Stimulated activated naive B cell treated with anti-CD40 and anti-IgM and Interleukin-4, amounts not matched to agents 10 μg/mL and 1 μg/mL and 100 μg/mL, for 72 hours (primary cell): ENCODE measurements around the gene OSBPL10.
A peak's percentile ranks its signal among the peaks of the same experiment; 100 is the strongest.

Experiments used
- ATAC-seq, 2 donors: fragments of 150-1000 bp; cut with Tn5 transposase; replicated peaks; 2 replicates each; pipeline ENCODE4 v1.10.0; 2021; ENCODE audit warnings: moderate library complexity in 1 of 2
- DNase-seq: peaks from one replicate; pipeline ENCODE4 v3.0.0; 2021
- H3K27ac Mint-ChIP-seq: one replicate; pipeline ENCODE4 v1.8.0; 2022; ENCODE audit warnings: mild to moderate bottlenecking, mixed read lengths
- H3K27me3 Mint-ChIP-seq, 2 donors: one replicate each; pipeline ENCODE4 v1.8.0; 2022; ENCODE audit warnings: mixed read lengths in 2 of 2
- H3K36me3 Mint-ChIP-seq, 2 donors: one replicate each; pipeline ENCODE4 v1.8.0; 2022; ENCODE audit warnings: mixed read lengths in 2 of 2, mild to moderate bottlenecking in 1 of 2
- H3K4me1 Mint-ChIP-seq, 2 donors: one replicate each; pipeline ENCODE4 v1.8.0; 2022; ENCODE audit warnings: mixed read lengths in 2 of 2, mild to moderate bottlenecking in 1 of 2
- H3K4me3 Mint-ChIP-seq, 2 donors: one replicate each; pipeline ENCODE4 v1.8.0; 2022; ENCODE audit warnings: mild to moderate bottlenecking in 2 of 2, mixed read lengths in 2 of 2, moderate library complexity in 1 of 2
- H3K9me3 Mint-ChIP-seq, 2 donors: one replicate each; pipeline ENCODE4 v1.8.0; 2022; ENCODE audit warnings: mixed read lengths in 2 of 2, mild to moderate bottlenecking in 1 of 2

OSBPL10 gene

DNA sequence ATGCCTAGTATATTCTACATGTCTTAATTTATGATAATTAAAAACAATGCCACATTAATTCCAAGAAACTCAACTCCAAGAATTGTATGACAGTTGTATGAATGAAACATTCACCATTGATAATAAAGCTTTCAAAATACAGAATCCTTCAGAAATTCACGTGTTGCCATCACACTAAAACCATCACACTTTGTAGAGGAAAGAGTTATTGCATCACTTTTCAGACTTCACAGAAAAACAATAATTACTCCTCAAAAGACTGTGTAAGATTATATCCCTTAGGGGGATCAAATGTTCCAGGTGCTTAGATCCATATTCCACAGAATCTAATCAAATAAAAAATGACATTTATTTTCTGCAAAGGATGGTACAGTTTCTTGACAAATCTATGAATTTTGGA lies 85.0 kb downstream of the OSBPL10 start:
- no peak overlapping the region for H3K27ac Mint-ChIP-seq
- H3K4me1 Mint-ChIP-seq, result peaks cover 45 to 73% of the 10 kb centered on the region in 2 donors
- no peaks in the 10 kb centered on the region for H3K27me3 Mint-ChIP-seq
- no peak for DNase-seq
- peaks cover 23 to 32% of the 10 kb centered on the region in 2 donors for H3K36me3 Mint-ChIP-seq
- H3K9me3 Mint-ChIP-seq, result no peaks in the 10 kb centered on the region
- H3K4me3 Mint-ChIP-seq, result no peak overlapping the region
- no peak for ATAC-seq

DNA sequence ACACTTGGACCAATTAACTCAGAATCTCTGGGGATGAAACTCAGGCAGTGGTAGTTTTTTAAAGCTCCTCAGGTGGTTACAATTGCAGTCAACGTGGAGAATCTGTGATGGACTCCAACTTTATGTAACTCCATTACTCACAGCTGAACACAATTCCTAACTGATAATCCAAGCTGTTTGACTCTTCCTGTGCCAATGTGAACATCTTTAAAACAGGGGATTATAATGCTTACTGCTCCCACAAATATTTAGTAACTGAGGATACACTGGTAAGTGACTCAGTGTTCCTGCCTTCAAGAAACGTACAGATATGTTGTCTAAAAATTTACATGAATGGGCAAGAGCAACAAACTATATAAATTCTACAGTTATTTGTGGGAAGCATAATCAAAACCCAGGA lies 85.6 kb downstream of the OSBPL10 start:
- H3K36me3 Mint-ChIP-seq, result peaks cover 23 to 32% of the 10 kb centered on the region in 2 donors
- no peaks in the 10 kb centered on the region for H3K9me3 Mint-ChIP-seq
- peaks cover 48 to 74% of the 10 kb centered on the region in 2 donors for H3K4me1 Mint-ChIP-seq
- no peak for ATAC-seq
- H3K27ac Mint-ChIP-seq, result no peak overlapping the region
- no peak for DNase-seq
- H3K4me3 Mint-ChIP-seq, result no peak overlapping the region
- no peaks in the 10 kb centered on the region for H3K27me3 Mint-ChIP-seq

DNA sequence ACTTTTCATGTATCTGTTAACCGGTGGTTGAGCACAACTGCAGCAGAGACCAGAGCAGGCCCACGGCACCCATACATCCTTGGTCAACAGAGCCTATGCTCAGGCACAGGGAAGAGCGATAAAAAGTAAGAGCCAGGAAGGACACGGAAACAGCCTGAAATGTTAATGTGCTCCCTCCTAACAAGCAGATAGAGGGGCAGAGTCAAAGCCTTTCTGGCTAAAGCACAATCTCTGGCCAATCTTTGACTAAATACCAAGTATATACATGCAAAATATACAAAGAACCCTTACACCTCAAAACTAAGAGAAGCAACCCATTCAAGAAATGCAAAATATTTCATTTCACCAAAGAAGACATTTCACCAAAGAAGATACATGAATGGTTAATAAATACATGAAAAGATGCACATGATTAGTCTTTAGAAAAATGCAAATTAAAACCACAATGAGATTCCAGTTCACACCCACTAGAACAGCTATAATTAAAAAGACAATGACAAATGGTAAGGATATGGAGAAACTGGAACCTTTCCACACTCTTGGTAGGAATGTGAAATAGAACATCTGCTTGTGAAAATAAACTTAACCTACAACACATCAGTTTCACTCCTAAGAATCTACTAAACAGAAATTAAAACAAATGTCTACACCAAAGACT lies 88.0 kb downstream of the OSBPL10 start:
- ATAC-seq, result no peak
- Mint-ChIP-seq H3K4me1 (peaks cover 55 to 89% of the 10 kb centered on the region in 2 donors), H3K4me3 (no peak overlapping the region), H3K27ac (peak overlapping the region; percentile 60), H3K36me3 (peaks cover 24 to 37% of the 10 kb centered on the region in 2 donors), H3K9me3 (no peaks in the 10 kb centered on the region), H3K27me3 (no peaks in the 10 kb centered on the region)
- DNase-seq, result no peak

DNA sequence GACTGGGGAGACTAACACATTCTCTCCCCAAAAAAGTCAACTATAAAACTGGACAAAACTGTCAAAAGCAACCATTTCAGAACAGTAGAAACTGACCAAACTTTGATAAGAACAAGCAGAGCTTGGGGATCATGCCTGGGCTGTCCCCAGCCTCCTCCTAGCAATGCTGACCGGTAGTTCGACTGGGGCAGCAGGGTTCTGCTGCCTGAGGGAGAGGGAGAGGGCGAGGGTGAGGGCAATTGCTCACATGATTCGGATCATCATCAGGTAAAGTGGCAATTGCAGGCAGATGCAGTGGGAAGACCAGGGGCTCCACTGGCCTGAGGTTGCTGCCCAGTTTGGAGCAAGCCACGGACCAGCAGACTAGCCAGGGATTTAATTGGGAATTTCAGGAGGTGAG lies 88.6 kb downstream of the OSBPL10 start:
- Mint-ChIP-seq H3K4me1 (peaks cover 57 to 94% of the 10 kb centered on the region in 2 donors), H3K9me3 (no peaks in the 10 kb centered on the region), H3K27me3 (no peaks in the 10 kb centered on the region), H3K4me3 (peak overlapping the region in 1 of 2 donors; percentile 44), H3K36me3 (peaks cover 24 to 39% of the 10 kb centered on the region in 2 donors), H3K27ac (peak overlapping the region; percentile 60)
- DNase-seq (no peak), ATAC-seq (no peak)

DNA sequence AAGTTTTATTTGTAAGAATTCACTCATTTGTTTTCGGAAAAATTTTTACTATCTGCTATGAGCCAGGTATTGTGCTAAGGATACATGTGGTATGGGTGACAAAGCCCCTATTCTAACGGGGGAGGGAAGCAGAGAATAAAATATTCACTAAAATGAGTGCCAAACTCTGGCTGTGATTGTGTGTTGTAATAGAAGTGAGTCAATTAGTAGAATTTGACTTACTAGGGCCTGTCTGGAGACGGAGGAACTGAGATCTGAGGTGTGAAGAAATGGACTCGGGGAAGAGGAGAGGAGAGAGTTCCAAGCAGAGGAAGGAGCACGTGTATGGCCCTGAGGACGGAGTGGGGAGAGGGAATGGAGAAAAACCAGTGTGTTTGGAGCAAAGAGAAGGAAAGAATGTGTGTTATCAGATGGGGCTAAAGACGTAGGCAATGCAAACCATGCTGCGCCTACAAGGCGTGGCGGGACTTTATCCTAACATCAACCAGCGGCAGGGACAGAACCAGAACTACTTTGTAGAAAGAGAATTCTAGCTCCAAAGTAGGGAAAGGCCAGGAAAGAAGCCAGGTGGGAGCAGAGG lies 89.1 kb downstream of the OSBPL10 start:
- H3K9me3 Mint-ChIP-seq, result no peaks in the 10 kb centered on the region
- no peaks in the 10 kb centered on the region for H3K27me3 Mint-ChIP-seq
- DNase-seq, result no peak
- H3K4me1 Mint-ChIP-seq, result peaks cover 57 to 94% of the 10 kb centered on the region in 2 donors
- peaks cover 26 to 39% of the 10 kb centered on the region in 2 donors for H3K36me3 Mint-ChIP-seq
- H3K4me3 Mint-ChIP-seq, result no peak overlapping the region
- H3K27ac Mint-ChIP-seq, result no peak overlapping the region
- no peak for ATAC-seq

DNA sequence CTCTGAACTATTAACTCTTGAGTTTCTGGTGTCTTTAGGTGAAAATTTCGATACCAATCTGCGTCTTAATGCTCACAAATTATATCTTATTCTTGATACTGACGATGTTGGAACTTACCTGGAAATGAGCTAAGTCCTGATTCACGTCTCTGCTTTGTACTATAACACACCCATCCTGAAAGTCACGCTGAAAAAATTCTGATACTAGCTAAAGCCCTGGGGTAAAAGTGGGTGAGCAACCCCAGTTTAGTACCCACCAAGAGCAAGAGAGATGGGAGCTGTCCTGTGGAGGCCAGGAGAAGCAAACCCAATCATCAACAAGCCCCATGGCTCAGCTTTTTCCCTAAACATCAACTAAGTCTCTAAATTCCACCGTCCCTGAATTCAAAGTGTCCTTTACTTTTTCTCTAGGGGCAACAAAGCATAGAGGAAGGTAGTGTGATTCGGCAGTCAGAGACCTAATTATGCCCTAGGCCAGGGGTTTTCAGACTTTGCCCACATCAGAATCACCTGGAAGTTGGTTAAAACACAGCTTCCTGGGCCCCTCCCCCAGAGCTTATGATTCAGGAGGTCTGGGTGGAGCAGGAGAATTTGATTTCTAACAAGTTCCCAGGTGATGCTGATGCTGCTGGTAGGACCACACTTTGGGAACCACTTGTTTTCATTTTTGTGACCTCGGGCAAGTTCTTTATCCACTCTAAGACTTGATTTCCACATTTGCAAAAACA lies 90.2 kb downstream of the OSBPL10 start:
- no peaks in the 10 kb centered on the region for H3K27me3 Mint-ChIP-seq
- DNase-seq, result no peak
- ATAC-seq, result peak in 1 of 2 donors; percentile 38
- no peaks in the 10 kb centered on the region for H3K9me3 Mint-ChIP-seq
- no peak overlapping the region for H3K4me3 Mint-ChIP-seq
- H3K27ac Mint-ChIP-seq, result peak overlapping the region; percentile 43
- peaks cover 26 to 38% of the 10 kb centered on the region in 2 donors for H3K36me3 Mint-ChIP-seq
- peaks cover 59 to 95% of the 10 kb centered on the region in 2 donors for H3K4me1 Mint-ChIP-seq

DNA sequence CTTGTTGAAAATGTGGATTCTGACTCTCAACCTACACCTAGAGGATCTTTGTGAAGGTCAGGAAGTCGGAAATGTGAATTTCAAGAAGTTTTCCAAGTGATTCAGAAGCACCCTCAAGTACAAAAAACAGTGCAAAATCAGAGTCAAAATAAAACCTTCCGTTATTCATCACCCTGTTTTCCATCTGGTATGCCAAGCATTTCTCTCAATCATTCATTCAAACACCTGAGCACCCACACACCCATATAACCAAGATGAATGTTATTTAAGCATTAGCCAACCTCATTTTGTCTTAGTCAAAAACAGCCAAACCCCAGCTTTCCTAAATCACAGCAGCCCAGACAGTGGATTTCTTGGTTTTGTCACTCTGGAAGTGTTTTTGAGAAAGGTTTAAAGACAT lies 91.1 kb downstream of the OSBPL10 start:
- Mint-ChIP-seq H3K27me3 (no peaks in the 10 kb centered on the region), H3K4me3 (no peak overlapping the region), H3K4me1 (peaks cover 60 to 92% of the 10 kb centered on the region in 2 donors), H3K9me3 (no peaks in the 10 kb centered on the region), H3K27ac (no peak overlapping the region), H3K36me3 (peaks cover 28 to 38% of the 10 kb centered on the region in 2 donors)
- DNase-seq (no peak), ATAC-seq (no peak)

DNA sequence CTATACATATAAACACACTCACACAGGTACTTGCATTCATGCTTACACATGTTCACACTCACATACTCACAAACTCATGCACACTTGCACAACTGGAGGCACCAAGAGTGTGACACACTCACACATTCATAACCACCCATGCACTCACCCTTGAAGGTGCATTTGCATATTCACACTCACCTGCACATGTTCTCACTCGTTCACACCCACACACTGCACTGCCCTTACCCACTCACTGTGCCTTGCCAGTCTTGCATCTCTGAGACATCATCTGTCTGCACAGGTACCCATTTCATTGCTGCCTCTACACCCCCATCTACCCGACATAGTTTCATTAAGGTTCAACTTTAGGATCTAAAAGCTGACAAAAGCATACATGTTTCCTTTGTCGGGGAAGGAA lies 95.8 kb downstream of the OSBPL10 start:
- ATAC-seq (peak; percentile 44 to 51), DNase-seq (no peak)
- Mint-ChIP-seq H3K4me1 (peaks cover 63 to 90% of the 10 kb centered on the region in 2 donors), H3K36me3 (peaks cover 23 to 44% of the 10 kb centered on the region in 2 donors), H3K27ac (peak overlapping the region; percentile 1), H3K27me3 (no peaks in the 10 kb centered on the region), H3K9me3 (peaks cover 2 to 4% of the 10 kb centered on the region in 2 donors), H3K4me3 (no peak overlapping the region)

DNA sequence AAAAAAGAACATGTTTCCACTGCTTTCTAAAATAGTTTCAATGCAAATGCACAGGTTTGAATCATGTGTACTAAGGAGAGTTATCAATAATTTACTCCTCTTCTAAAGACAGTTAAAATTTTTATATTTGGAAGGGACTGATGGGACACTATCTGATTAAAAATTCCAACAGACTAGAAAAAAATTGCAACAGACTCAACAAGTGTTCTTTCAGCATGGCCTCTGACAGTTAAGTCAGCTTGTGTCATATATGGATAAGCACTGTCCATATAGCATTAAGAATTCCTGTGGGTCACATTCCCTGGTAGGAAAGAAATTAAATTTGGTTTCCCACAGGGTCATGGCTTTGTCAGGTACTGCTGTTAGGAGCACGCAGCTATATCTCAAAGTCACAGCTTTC lies 96.8 kb downstream of the OSBPL10 start:
- Mint-ChIP-seq H3K4me3 (no peak overlapping the region), H3K27me3 (no peaks in the 10 kb centered on the region), H3K4me1 (peaks cover 67 to 92% of the 10 kb centered on the region in 2 donors)

DNA sequence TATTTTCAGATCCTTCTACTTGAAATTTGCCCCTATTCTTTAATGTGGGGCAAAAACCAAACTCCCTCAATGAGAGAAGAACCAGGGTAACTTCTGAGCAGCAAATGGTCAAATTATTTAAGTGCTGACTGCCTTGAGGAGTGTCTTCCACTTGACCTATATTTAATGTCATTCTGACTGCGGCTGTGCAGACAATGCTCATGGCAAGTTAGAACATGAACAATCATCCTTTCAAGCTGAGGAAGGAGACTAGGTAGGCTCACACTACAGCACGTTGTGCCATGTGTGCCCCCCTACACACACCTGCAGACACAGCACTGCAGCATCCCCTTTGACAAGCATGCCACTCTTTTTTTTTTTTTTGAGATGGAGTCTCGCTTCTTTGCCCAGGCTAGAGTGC lies 98.2 kb downstream of the OSBPL10 start:
- no peak for DNase-seq
- Mint-ChIP-seq H3K9me3 (peaks cover 2 to 4% of the 10 kb centered on the region in 2 donors), H3K27me3 (no peaks in the 10 kb centered on the region), H3K4me3 (no peak overlapping the region), H3K27ac (no peak overlapping the region), H3K4me1 (peaks cover 58 to 83% of the 10 kb centered on the region in 2 donors), H3K36me3 (peaks cover 19 to 43% of the 10 kb centered on the region in 2 donors)
- ATAC-seq, result peak in 1 of 2 donors; percentile 22

More for the DNA sequence above, 96.8 kb downstream of the OSBPL10 start:
- DNase-seq, result no peak
- Mint-ChIP-seq H3K27ac (no peak overlapping the region), H3K9me3 (peaks cover 2 to 4% of the 10 kb centered on the region in 2 donors), H3K36me3 (peaks cover 23 to 51% of the 10 kb centered on the region in 2 donors)
- ATAC-seq, result no peak

DNA sequence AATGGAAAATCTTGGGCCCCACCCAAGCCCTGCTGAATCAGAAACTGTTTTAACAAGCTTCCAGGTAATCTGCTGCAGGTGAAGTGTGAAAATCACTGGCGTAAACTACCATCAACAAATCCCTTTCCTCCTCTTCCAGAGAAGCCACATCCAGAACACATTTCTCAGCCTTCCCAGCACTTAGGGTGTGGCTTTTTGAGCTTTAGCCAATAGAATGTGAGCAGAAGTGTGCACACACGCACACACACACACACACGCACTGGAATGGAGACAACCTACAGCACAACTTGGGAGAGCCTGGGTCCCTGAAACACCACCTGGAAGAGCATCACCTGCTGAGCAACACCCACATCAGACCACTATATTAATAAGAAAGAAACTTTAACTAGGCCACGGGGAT lies 98.6 kb downstream of the OSBPL10 start:
- Mint-ChIP-seq H3K4me3 (no peak overlapping the region), H3K27me3 (no peaks in the 10 kb centered on the region), H3K27ac (peak overlapping the region; percentile 78), H3K36me3 (peaks cover 19 to 43% of the 10 kb centered on the region in 2 donors), H3K4me1 (peaks cover 57 to 78% of the 10 kb centered on the region in 2 donors), H3K9me3 (peaks cover 2 to 4% of the 10 kb centered on the region in 2 donors)
- DNase-seq, result no peak
- ATAC-seq, result peak in 1 of 2 donors; percentile 29

DNA sequence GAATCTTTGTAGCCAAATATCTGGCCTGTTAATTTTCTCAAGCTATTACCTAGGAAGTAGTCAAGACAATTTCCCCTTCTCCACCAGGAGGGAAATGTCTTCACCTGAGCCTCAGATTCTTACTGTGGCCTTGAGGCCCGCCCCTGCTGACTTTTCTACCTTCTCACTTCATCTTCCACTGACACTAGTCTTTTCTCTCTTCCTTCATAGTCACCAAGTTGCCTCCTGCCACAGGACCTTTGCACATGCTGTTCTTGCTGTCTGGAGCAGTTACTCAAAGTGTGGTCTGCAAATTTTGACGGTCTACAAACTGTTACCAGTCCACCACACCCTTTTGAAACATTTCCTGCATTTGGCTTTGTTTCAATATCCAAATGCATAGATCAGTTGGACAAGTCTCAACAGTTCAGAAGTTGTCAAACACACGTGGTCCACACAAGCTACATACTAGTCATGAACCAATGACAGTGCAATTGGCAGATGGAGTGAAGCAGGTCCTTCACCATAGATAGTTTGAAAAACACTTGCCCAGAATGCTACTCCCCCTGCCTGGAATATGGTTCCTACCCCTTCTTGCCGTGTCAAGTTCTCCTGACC lies 100.5 kb downstream of the OSBPL10 start:
- Mint-ChIP-seq H3K27me3 (no peaks in the 10 kb centered on the region), H3K36me3 (peaks cover 16 to 46% of the 10 kb centered on the region in 2 donors), H3K4me1 (peaks cover 51 to 69% of the 10 kb centered on the region in 2 donors), H3K4me3 (no peak overlapping the region), H3K9me3 (peaks cover 2 to 4% of the 10 kb centered on the region in 2 donors), H3K27ac (no peak overlapping the region)
- no peak for DNase-seq
- ATAC-seq, result peak; percentile 33 to 41

DNA sequence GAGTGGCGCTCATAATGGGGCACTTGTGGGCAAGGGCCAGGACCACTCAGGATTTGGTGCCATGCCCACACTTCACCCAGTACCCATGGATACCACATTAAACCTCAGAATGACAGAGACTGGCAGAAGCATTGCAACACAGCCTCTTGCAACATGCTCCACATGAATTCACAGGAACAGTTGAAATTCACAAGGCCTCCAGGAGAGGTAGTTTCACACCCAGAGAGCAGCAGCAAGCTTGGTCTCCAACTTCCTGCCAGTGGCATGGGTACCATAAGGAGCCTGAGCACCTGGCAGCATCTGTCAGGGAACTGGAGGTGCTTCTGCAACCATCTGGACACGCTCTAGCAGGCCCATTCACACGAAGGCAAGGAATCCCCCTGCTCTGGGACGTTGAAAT lies 101.0 kb downstream of the OSBPL10 start:
- Mint-ChIP-seq H3K4me3 (no peak overlapping the region), H3K36me3 (peaks cover 16 to 45% of the 10 kb centered on the region in 2 donors), H3K4me1 (peaks cover 46 to 63% of the 10 kb centered on the region in 2 donors), H3K27me3 (no peaks in the 10 kb centered on the region), H3K9me3 (peaks cover 2 to 4% of the 10 kb centered on the region in 2 donors), H3K27ac (peak overlapping the region; percentile 69)
- ATAC-seq (peak; percentile 91), DNase-seq (peak; percentile 42)

DNA sequence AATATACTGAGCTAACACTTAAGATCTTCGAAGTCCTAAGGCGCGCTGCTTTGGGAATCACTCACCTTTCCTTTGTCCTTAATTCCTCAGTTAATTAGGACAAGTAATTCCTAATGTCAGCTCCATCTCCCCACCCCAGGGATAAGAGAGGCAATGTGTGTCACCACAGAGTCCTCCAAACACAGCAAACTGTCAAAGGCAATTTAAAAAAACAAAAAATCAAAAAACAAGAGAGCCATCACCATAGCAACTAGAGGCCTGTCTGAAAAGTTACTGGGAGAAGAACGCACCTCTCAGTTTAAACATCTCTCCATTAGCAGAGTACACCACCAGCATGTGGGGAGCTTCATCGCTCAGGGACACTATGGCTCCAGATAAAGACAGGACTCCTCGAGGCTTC lies 101.7 kb downstream of the OSBPL10 start:
- no peak for DNase-seq
- Mint-ChIP-seq H3K27me3 (no peaks in the 10 kb centered on the region), H3K4me3 (no peak overlapping the region), H3K4me1 (peaks cover 42 to 57% of the 10 kb centered on the region in 2 donors), H3K9me3 (peaks cover 2 to 4% of the 10 kb centered on the region in 2 donors), H3K36me3 (peaks cover 17 to 49% of the 10 kb centered on the region in 2 donors), H3K27ac (peak overlapping the region; percentile 61)
- no peak for ATAC-seq
